Loucy (cell line): Measurements from ENCODE around the gene GGT7.
"Not testable (repeated sequence)": the region's sequence is repeated elsewhere in the genome, so short reads cannot be mapped to it uniquely, and the experiment has no call there.

Experiments used
- H2AFZ ChIP-seq: fragments of 200-600 bp; sonication (generic); 2 replicates; pipeline ENCODE4 v1.6.0; 2016; ENCODE audit warnings: antibody characterized with exemption, mild to moderate bottlenecking, low read length, moderate library complexity
- H3F3A ChIP-seq: fragments of 200-600 bp; 2 replicates; pipeline ENCODE4 v1.6.0; 2016; ENCODE audit warnings: antibody characterized with exemption, low read depth, mild to moderate bottlenecking
- H3K27me3 ChIP-seq: fragments of 200-600 bp; sonication (generic); 2 replicates; pipeline ENCODE4 v1.6.1; 2014; ENCODE audit warnings: low read length, mild to moderate bottlenecking; ENCODE audit not compliant: insufficient read depth, poor library complexity, severe bottlenecking
- H3K36me3 ChIP-seq: fragments of 200-600 bp; sonication (generic); 2 replicates; pipeline ENCODE4 v1.6.1; 2016; ENCODE audit warnings: low read length; ENCODE audit not compliant: insufficient read depth
- H3K4me1 ChIP-seq: fragments of 200-600 bp; sonication (generic); 2 replicates; pipeline ENCODE4 v1.5.1; 2014; ENCODE audit warnings: low read length, mild to moderate bottlenecking; ENCODE audit not compliant: insufficient read depth, poor library complexity, severe bottlenecking
- H3K4me2 ChIP-seq: fragments of 200-600 bp; sonication (generic); 2 replicates; pipeline ENCODE4 v1.6.0; 2014; ENCODE audit warnings: antibody characterized with exemption, low read length, low read depth, mild to moderate bottlenecking; ENCODE audit not compliant: poor library complexity, severe bottlenecking
- H3K4me3 ChIP-seq: fragments of 200-600 bp; sonication (generic); 2 replicates; pipeline ENCODE4 v1.5.1; 2014; ENCODE audit warnings: low read length, mild to moderate bottlenecking, mixed read lengths; ENCODE audit not compliant: poor library complexity, severe bottlenecking
- H3K79me2 ChIP-seq: fragments of 200-600 bp; sonication (generic); 2 replicates; pipeline ENCODE4 v1.6.1; 2014; ENCODE audit warnings: low read length; ENCODE audit not compliant: insufficient read depth
- H3K9ac ChIP-seq: fragments of 200-600 bp; sonication (generic); 2 replicates; pipeline ENCODE4 v1.6.0; 2014; ENCODE audit warnings: mild to moderate bottlenecking, low read depth, low read length, moderate library complexity; ENCODE audit not compliant: poor library complexity, severe bottlenecking
- H3K9me2 ChIP-seq: fragments of 200-600 bp; sonication (generic); replicated peaks from 2 replicates; pipeline ENCODE4 v1.6.1; 2016; ENCODE audit warnings: low read depth, low read length, mixed read lengths
- H3K9me3 ChIP-seq: fragments of 200-600 bp; sonication (generic); 2 replicates; pipeline ENCODE4 v1.6.1; 2014; ENCODE audit warnings: mild to moderate bottlenecking, antibody characterized with exemption, low read length, low read depth; ENCODE audit not compliant: insufficient read depth
- H4K20me1 ChIP-seq: fragments of 200-600 bp; sonication (generic); 2 replicates; pipeline ENCODE4 v1.6.0; 2014; ENCODE audit warnings: antibody characterized with exemption, low read length, mild to moderate bottlenecking; ENCODE audit not compliant: insufficient read depth, poor library complexity, severe bottlenecking
- CTCF ChIP-seq: fragments of 200-600 bp; sonication (generic); conservative IDR thresholded peaks from 2 replicates; pipeline ENCODE4 v1.5.1; 2014; ENCODE audit warnings: mild to moderate bottlenecking, antibody characterized with exemption, low read length
- EZH2phosphoT487 ChIP-seq: fragments of 200-600 bp; IDR thresholded peaks from 2 replicates; pipeline ENCODE4 v1.6.1; 2018; ENCODE audit warnings: antibody characterized with exemption, mild to moderate bottlenecking, moderate library complexity, borderline replicate concordance

GGT7 gene

GRCh38 chr20:34907616-34908469, 35.2 kb upstream of the GGT7 start:
- H3F3A ChIP-seq: no peaks in the 10 kb centered on the region
- no peaks in the 10 kb centered on the region for H3K79me2 ChIP-seq
- H3K4me3 ChIP-seq: no peak overlapping the region
- no peaks in the 10 kb centered on the region for H3K27me3 ChIP-seq
- H4K20me1 ChIP-seq: no peaks in the 10 kb centered on the region
- H3K9ac ChIP-seq: no peak overlapping the region
- no peaks in the 10 kb centered on the region for H3K36me3 ChIP-seq
- no peaks in the 10 kb centered on the region for H3K4me1 ChIP-seq
- H2AFZ ChIP-seq: no peak overlapping the region
- H3K9me3 ChIP-seq: no peaks in the 10 kb centered on the region
- TF ChIP-seq CTCF (no peak), EZH2phosphoT487 (no peak)
- H3K9me2 ChIP-seq: no peaks in the 10 kb centered on the region
- no peak overlapping the region for H3K4me2 ChIP-seq

GRCh38 chr20:34904202-34904621, 31.6 kb upstream of the GGT7 start:
- Histone ChIP-seq H3F3A (no peaks in the 10 kb centered on the region), H3K9me2 (no peaks in the 10 kb centered on the region), H3K4me2 (no peak overlapping the region), H3K79me2 (no peaks in the 10 kb centered on the region), H3K4me1 (no peaks in the 10 kb centered on the region), H3K9ac (no peak overlapping the region), H3K27me3 (no peaks in the 10 kb centered on the region), H2AFZ (no peak overlapping the region), H3K36me3 (no peaks in the 10 kb centered on the region), H3K4me3 (no peak overlapping the region), H3K9me3 (no peaks in the 10 kb centered on the region), H4K20me1 (no peaks in the 10 kb centered on the region)
- no peak for TF ChIP-seq CTCF
- no peak for TF ChIP-seq EZH2phosphoT487

GRCh38 chr20:34898731-34899130, 26.1 kb upstream of the GGT7 start:
- H3F3A ChIP-seq, H3K4me1 ChIP-seq: not testable (repeated sequence)

GRCh38 chr20:34898129-34898528, 25.5 kb upstream of the GGT7 start:
- H3K9me2 ChIP-seq, H3K79me2 ChIP-seq, H3K36me3 ChIP-seq, H3F3A ChIP-seq, H4K20me1 ChIP-seq, H3K4me3 ChIP-seq, H2AFZ ChIP-seq, H3K9ac ChIP-seq, H3K4me2 ChIP-seq, H3K9me3 ChIP-seq, H3K27me3 ChIP-seq, H3K4me1 ChIP-seq: not testable (repeated sequence)

More at GRCh38 chr20:34898731-34899130, 26.1 kb upstream of the GGT7 start:
- not testable (repeated sequence) for H3K27me3 ChIP-seq, H3K36me3 ChIP-seq, H3K4me3 ChIP-seq, H3K4me2 ChIP-seq, H4K20me1 ChIP-seq, H3K9ac ChIP-seq, H2AFZ ChIP-seq, H3K79me2 ChIP-seq, H3K9me2 ChIP-seq, H3K9me3 ChIP-seq
